ENCODE measurements around the gene ZNF219. TPM values are rescaled to one million over a fixed set of nuclear protein-coding genes. Genes with fewer than 3 reads are reported as not detected.

The ZNF219 gene
- total RNA-seq, 1 donor from 2014 or later: 18.6 TPM

- TF ChIP-seq, protein P1, sequence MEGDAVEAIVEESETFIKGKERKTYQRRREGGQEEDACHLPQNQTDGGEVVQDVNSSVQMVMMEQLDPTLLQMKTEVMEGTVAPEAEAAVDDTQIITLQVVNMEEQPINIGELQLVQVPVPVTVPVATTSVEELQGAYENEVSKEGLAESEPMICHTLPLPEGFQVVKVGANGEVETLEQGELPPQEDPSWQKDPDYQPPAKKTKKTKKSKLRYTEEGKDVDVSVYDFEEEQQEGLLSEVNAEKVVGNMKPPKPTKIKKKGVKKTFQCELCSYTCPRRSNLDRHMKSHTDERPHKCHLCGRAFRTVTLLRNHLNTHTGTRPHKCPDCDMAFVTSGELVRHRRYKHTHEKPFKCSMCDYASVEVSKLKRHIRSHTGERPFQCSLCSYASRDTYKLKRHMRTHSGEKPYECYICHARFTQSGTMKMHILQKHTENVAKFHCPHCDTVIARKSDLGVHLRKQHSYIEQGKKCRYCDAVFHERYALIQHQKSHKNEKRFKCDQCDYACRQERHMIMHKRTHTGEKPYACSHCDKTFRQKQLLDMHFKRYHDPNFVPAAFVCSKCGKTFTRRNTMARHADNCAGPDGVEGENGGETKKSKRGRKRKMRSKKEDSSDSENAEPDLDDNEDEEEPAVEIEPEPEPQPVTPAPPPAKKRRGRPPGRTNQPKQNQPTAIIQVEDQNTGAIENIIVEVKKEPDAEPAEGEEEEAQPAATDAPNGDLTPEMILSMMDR (conservative IDR thresholded peaks at IDR 0.05; ENCODE audit: low read depth, low read length): no peak
- DNase-seq (ENCODE audit: low read depth): no peak
- H3K4me3 ChIP-seq (ENCODE audit: low read depth, low read length): no peak overlapping the region
Observed at GRCh38 chr14:21120686-21121085, 22.2 kb upstream of the ZNF219 start.

DNA sequence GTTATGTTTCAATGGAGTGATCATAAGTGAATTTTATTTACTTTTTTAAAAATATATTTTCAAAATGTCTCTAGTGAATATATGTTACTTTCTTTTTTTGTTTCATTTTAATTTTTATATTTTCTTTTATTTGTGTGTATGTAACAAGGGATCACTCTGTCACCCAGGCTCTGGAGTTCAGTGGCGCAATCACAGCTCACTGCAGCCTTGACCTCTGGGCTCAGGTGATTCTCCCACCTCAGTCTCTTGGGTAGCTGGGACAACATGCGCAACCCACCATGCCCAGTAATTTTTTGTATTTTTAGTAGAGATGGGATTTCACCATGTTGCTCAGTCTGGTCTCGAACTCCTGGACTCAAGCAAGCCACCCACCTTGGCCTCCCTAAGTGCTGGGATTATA, 20.5 kb upstream of the ZNF219 start:
- TF ChIP-seq, protein P1 (conservative IDR thresholded peaks at IDR 0.05; ENCODE audit: low read depth, low read length): no peak
- no peak for DNase-seq (ENCODE audit: low read depth)
- H3K4me3 ChIP-seq (ENCODE audit: low read depth, low read length): no peak overlapping the region

- DNase-seq (ENCODE audit: low read depth): no peak
- TF ChIP-seq, protein P1 (conservative IDR thresholded peaks at IDR 0.05; ENCODE audit: low read depth, low read length): no peak
Observed at GRCh38 chr14:21113369-21113768, 14.9 kb upstream of the ZNF219 start.

DNA sequence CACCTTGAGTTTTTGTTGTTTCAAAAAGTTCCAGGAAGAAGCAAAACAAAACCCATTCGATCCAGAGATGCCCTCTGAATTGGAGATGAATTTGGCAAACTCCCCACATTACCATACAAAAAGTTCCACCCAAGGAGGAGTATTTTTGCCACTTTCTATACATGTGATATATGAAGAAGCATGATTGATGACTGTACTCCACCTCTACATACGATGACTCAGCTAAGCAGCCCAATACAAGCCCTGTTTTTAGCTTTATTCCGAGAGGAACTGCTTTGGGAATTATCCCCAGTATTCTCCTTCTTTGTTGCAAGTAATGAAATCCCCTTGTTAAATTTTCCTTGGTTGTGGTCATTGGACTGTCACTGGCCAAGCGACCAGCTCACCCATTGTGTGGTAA, 13.8 kb upstream of the ZNF219 start:
- H3K4me3 ChIP-seq (ENCODE audit: low read depth, low read length): no peak overlapping the region
- TF ChIP-seq, protein P1 (conservative IDR thresholded peaks at IDR 0.05; ENCODE audit: low read depth, low read length): no peak
- no peak for DNase-seq (ENCODE audit: low read depth)

More at GRCh38 chr14:21113369-21113768, 14.9 kb upstream of the ZNF219 start:
- no peak overlapping the region for H3K4me3 ChIP-seq (ENCODE audit: low read depth, low read length)

DNA sequence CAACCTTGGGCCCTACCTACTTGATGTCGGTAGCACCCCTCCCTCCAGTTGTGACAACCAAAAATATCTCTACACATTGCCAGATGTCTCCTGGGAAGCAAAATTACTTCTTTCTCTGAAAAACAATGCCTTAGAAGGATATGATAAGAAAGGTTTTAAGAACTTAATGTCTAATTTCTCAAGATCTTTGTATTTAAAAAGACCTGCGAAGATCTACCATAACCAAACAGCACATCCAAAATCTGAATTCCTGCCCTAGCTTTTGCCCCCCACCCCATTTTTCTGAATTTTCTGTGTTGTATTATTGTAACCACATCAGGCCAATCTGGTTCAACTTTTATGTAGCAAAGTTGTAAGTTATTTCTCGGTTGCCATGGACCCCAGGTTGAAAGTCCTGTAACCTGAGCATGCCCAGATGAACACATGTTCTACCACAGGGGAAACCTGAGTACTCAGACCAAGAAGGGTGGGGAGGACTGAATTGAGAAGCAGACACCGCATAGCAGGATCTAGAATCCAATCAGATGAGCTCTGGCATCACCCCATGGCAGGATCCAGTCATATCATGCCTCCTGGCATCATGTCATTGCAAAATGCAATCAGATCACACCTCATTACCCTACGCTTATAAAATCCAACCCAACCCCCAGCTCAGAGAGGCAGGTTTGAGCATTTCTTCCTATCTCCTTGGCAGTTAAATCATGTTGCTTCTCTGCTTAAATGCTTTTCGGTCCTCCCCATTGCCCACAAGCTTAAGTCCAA, 11.1 kb upstream of the ZNF219 start:
- DNase-seq (ENCODE audit: low read depth): no peak
- H3K4me3 ChIP-seq (ENCODE audit: low read depth, low read length): no peak overlapping the region
- TF ChIP-seq, protein P1 (conservative IDR thresholded peaks at IDR 0.05; ENCODE audit: low read depth, low read length): no peak

GRCh38 chr14:21108791-21109190, 10.3 kb upstream of the ZNF219 start:
- DNase-seq (ENCODE audit: low read depth): no peak
- TF ChIP-seq, protein P1 (conservative IDR thresholded peaks at IDR 0.05; ENCODE audit: low read depth, low read length): no peak
- no peak overlapping the region for H3K4me3 ChIP-seq (ENCODE audit: low read depth, low read length)

DNA sequence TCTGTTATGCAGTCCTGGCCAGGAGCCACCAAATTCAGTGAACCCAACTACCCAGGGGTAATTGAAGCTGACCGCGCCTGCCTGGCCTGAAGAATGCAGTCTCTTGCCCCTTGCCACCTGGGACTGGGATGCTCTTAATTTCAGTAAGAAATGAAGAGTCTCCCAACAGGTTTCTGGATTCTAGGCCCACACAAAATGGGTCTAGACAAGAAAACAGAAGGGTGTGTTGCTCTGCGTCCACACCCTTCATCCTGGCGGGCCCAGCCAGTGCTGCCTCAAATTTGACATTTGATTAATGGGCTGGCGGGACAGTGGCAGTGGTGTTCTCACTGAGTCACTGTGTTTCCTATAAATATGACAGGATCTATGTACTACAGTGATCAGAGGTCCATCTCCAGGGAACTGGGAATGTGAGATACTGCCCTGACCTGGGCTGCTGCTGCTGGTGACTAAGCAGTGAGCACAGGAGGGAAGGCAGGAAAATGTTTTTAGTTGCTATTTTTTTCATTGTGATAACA, 8.9 kb upstream of the ZNF219 start:
- TF ChIP-seq, protein P1 (conservative IDR thresholded peaks at IDR 0.05; ENCODE audit: low read depth, low read length): no peak
- no peak overlapping the region for H3K4me3 ChIP-seq (ENCODE audit: low read depth, low read length)
- no peak for DNase-seq (ENCODE audit: low read depth)
